Inflammatory macrophage treated with lipopolysaccharide for 4 hours (primary cell): ENCODE data around the gene TAC4.

Experiments
- DNase-seq: peaks from one replicate; pipeline ENCODE4 v3.0.0-alpha.2; 2020

The TAC4 gene

GRCh38 chr17:49842371-49842770 lies 5.5 kb downstream of the TAC4 start:
- peak; percentile 32 for DNase-seq

DNA sequence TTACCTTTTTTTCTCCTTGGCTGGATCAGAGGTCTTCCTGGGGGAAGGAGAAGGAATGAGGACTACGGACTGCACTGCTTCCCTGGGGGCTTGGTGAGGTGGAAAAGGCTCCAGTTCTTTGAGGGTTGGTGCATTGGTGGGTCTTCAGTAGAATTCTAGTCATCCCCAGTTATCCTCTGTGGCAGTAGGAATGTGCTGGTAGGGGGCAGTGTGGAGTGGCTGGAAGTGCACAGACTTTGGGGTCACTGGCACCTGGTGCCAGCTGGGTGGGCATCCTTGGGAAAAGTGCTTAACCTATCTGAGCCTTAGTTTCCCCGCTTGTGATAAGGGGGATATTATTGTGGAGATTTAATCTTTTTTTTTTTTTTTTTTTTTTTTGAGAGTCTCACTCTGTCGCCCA lies 6.3 kb downstream of the TAC4 start:
- DNase-seq: no peak

DNA sequence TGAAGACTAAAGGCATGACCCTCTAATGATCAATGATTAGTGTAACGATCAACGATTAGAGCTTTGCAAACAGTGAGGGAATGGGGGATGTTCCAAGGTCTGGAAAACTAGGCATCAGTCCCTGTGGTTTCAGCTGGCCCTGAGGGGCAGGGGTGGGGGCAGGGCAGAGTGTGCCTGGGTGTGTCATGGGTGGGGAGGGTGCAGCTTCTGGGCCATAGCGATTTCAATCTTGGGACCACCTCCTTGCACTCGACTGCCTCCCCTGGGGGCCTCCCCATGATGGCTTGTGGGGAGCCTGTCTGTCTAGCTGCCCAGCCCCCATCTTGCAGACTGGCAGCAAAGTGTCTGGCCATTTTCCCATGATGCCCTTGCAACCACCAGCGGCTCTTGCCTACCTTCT lies 8.4 kb downstream of the TAC4 start:
- DNase-seq: no peak

DNA sequence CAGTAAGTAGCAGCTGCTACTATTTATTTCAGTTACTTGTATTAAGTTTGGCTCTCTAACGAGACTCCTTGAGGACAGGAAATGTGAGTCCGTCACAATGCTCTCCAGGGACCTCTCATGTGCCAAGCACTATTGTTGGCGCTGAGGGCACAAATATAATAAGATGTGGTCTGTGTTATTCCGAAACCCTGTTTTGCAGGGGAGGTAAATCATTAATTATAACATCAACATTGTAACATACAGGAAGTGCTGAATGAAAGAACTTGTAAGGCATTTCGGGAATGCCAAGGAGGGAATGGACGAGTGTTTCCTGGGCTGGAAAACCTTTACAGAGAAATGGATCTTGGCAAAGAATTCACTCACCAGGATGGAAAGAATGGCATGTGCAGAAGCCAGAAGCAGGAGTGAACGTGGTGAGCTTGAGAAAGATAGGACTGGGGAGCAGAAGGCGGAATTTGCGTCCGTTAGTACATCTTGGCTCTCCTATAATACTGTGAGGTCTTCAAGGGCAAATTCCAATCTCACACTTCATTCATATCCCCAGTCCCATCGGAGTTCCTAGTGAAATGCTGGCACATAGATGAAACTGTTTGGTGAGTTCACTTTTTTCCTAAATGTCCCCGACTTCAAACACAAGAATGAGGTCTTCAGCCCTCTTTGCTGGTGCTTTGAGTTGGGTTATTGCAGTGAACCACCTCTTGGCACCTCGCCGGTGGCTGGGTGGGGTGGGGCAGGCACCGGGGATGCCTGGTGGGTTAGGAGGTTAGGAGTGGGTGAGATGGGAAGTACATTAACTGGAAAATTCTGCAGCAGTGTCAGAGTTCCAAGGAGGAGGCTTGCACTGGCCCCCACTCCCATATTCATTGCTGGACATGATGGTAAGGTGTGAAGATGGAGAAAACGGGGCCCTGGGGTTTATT lies 11.5 kb downstream of the TAC4 start:
- DNase-seq: no peak

DNA sequence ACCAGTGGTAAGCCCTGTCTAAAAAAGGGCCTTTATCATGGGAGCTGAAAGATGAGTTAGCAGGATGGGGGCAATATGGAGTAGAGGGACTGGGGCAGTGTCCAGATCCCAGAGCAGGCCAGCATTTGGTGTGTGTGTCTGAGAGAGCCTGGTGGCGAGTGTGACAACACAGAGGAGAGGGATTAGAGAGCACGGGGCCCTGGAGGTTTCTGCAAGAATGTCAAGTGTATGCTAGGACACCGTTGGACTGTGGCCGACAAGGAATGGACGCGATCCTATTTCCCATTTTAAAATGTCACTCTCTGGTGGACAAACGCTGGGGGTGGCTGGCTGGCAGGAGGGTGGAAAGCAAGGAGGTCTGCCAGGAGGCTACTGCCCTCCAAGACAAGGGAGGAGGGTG lies 12.4 kb downstream of the TAC4 start:
- DNase-seq: no peak

- DNase-seq: no peak
Measured at GRCh38 chr17:49834118-49834743, 13.6 kb downstream of the TAC4 start.

DNA sequence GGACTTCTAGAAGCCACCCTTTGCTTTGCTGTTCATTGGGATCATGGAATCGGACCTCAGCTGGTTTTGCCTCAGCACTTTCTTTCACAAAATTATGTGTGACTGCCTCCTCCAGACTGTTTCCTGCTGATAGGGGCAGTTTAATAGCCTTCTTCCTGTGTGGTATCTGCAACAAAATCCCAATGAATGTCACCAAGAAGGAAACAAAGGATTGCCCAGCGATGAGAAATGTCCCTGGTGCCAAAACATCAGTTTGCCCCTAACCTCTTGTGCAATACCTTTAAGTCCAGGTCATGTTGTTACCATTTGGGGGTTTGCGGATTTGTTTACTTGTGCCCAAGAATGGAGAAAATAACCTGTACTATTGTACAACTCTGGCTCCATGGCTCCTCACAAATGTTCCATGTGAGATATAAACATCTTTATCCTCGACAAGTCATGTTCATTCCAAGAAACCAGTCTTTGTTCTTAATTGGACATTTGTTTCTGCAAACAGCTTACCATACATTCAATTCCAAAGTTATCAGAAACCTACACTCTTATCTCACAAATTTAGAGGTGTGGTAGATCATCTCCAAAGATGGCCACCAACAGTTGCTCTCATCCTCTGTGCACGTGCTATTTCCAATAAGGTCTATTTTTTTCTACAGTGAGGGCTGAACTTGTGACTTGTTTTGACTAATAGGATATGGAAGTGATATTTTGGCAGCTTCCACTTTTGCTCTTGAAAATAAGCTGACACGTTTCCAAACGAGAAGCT lies 14.8 kb downstream of the TAC4 start:
- peak; percentile 61 for DNase-seq

DNA sequence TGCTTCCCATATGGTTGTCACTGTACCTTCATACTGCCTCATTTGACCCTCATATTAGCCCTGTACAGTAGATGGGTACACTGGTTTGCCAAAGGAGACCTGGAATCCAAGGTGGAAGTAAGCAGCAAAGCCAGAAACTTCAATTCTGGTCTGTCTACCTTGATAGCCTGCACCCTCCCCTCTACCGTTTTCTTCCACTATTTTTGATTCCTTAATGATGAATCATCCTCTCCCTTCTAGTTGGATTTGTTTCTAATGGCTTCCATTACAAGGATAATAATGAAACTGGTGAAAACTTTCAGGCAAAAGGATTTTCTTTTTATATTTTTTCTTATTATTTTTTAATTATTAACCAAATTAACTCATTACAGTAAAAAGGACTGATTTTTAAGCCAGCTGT lies 17.3 kb downstream of the TAC4 start:
- no peak for DNase-seq

DNA sequence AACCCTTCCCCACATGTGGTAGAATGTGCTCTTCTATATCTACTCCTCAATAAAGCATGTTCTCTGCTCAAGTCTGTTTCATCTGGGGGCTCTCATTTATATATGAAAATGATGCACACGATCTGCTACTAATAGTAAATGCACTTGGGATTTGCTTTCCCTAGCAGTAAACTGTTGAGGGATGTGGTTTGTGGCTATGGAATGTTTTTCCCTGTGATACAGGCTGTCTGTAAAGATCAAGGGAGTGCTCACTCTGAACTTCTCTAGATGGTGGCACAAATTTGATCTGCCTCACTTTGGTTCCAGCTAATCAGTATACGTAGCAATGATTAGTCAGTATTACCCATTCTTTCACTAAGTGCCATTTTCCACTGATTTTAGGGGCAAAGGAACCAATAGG lies 18.8 kb downstream of the TAC4 start:
- no peak for DNase-seq

DNA sequence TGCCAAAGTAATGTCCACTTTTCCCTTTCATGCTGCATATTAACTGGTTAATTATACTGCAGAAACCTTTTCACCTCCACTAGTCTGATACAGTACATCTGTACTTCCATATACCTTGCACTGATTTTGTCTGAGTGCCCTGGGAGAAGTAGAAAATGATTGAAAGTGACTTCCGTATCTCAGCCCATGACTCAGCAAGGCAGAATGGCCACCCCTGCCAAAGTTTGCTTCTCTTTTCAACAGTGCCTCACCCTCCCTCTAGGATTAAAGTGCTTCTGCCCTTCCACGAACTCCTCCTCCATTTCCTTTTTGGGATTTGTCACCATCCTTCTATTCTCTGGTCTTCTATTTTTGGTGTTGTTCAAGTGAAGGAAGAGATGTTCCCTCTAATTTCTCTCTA lies 19.5 kb downstream of the TAC4 start:
- DNase-seq: peak; percentile 60

DNA sequence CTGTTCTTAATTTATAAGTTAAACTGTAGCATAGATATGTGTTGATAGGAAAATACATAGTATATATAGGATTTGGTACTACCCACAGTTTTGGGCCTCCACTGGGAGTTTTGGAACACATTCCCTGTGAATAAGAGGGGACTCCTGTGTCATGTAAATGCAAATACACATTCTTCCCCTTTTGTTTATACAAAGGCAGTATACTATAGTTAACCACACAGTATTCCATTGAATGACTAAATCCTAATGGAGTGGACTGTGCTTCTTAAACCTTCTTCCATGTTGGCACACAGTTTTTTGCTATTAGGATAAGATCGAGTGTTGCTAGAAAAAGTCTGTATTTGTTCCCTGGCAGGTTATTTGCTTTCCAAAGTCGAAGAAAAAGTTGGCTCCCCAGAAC lies 22.2 kb downstream of the TAC4 start:
- no peak for DNase-seq

DNA sequence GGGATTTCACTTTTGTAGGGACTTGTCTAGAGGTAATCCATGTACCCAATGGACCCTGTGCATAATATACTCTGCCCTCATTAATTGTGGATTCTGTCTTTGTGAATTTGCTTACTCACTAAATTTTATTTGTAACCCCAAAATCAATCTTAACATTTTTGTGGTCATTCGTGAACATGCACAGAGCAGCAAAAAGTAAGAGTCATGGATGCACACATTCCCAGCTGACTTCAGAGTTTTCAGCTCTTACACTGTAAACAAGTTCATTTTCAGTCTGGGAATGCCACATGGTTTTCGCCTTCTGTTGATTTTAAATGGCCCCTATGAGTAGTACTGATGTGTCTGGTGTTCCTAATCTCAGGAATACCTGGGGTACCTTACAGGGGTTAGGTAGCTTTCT lies 24.3 kb downstream of the TAC4 start:
- DNase-seq: no peak

DNA sequence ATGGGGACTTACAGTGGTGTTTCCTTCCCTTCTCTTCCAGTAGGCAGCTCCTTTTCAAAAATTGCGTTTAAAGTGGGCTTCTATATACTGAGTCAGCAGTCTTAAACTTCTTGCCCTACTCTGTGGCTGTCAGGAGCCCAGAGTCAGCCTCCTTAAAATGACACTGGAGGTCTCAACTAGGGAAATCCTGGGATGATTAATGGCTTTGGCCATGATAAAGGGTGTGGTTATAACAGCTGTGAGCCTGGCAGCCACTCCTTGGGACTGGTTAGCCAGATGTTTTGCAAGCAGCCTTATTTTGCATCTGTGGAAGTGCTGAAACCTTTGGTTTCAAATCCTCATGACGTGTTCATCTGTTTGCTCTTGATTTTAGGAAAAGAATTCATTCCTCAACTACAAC lies 25.0 kb downstream of the TAC4 start:
- peak; percentile 86 for DNase-seq

- no peak for DNase-seq
Measured at GRCh38 chr17:49821916-49822315, 26.0 kb downstream of the TAC4 start.

- no peak for DNase-seq
Measured at GRCh38 chr17:49821466-49821865, 26.4 kb downstream of the TAC4 start.

GRCh38 chr17:49820773-49821172 lies 27.1 kb downstream of the TAC4 start:
- DNase-seq: no peak

DNA sequence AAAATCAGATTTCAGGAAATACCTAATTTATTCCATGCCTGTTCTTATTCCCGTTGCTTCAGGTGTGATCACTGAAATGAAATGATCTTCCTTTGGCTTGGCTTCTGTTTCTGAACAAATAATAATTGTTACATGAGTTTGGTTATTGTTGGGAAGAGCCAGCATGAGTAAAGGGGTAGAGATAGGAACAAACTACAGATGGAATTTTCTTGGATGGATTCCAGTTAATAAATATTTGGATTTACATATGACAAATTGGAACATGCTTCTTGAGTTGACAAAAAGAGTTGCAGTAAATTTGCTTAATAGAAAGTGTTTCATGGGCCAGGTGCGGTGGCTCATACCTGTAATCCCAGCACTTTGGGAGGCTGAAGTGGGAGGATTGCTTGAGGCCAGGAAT lies 28.2 kb downstream of the TAC4 start:
- no peak for DNase-seq

- no peak for DNase-seq
Measured at GRCh38 chr17:49819138-49819537, 28.7 kb downstream of the TAC4 start.

GRCh38 chr17:49817993-49818392 lies 29.9 kb downstream of the TAC4 start:
- DNase-seq: no peak

DNA sequence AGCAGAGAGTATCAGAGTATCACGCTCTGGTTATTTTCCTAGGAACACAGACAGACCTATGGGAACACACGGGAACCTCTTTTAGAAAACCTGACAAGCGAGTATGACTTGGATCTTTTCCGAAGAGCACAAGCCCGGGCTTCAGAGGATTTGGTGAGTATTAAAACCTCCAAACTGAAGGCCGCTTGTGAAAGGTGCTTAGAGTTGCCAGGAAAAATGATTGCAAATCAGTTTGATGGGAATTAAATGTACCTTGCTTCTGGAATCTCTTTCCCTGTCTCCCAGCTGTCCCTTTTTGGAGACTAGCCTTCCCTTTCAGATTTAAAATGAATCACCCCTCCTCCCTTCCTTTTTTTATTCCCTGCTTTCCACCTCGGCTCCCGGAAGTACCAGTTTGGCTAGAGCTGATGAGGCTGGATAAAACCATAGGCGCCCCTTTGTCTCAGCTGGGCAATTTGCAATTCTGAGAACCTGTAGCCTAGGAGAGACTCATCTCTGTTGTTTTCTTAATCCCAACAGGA lies 32.0 kb downstream of the TAC4 start:
- DNase-seq: no peak

DNA sequence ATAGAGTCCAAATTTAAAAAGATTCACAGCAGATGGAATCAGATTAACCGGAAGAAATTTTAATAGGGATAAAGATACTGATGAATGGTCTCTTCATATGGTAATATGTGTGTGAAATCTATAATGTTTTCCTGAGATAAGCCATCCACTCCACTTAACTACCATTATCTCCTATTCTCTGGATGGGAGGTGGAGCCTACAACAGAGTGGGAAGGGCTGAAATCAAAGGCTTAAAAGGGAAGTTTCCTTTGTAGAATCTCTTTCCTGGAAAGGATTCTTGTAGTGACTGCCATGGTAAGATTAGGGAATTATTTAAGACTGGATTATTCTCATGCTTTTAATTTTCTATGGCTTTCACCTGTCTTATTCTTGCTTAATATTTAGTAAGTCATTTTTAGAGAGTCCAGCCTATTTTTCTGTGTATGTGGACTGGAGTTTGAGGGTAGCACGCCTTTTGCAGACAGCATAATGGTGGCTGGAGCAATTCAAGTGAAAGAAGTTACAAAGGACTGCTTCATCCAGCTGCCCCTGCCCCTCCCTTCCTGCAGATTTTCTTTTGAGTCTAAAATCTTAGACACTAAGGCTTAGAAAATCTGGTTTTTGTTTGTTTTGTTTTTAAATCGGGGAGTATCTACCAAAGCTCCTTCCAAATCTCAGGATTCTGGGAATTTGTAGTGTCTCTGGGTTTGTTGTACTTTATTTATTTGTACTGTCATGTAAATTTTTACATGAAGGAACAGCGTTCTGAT lies 32.9 kb downstream of the TAC4 start:
- DNase-seq: no peak

DNA sequence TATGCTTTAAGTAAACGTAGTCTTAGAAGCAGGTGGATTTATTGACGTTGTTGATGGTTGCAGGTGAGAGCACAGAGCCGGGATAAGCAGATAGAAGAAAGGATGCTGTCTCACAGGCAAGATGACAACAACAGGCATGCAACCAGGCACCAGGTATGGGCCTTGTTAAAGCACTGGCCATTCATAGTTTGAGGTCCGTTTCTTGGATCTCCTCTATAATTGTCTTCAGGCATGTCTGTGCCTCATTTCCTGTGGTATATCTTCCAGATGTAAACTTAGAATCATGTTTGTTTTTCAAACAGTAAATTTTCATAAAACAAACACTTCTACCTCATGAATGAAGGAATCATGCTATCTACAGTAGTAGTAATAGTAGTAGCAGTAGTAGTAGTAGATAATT lies 38.8 kb downstream of the TAC4 start:
- DNase-seq: no peak

- DNase-seq: no peak
Measured at GRCh38 chr17:49798738-49799137, 49.1 kb downstream of the TAC4 start.
